GM21515 (cell line): ENCODE results near the gene TRAF3.

Source experiments
- ATAC-seq: cut with Tn5 transposase; IDR thresholded peaks from one replicate; pipeline ENCODE4 v1.9.1; 2021; ENCODE audit not compliant: unreplicated experiment

Gene TRAF3

GRCh38 chr14:102776761-102777710 lies at the start of gene TRAF3:
Gene TRAF3 (plus strand): TSS chr14:102777449. CDS start chr14:102870202, 92,753 bp downstream.
- ATAC-seq: peak; percentile 40

- ATAC-seq: no peak
Observed at GRCh38 chr14:102728501-102728900, 48.7 kb upstream of the TRAF3 start.

- ATAC-seq: no peak
Observed at GRCh38 chr14:102729268-102729667, 48.0 kb upstream of the TRAF3 start.

GRCh38 chr14:102729825-102730224 lies 47.4 kb upstream of the TRAF3 start:
- ATAC-seq: no peak

- no peak for ATAC-seq
Observed at GRCh38 chr14:102731101-102731870, 46.0 kb upstream of the TRAF3 start.

GRCh38 chr14:102731871-102732800 lies 45.1 kb upstream of the TRAF3 start:
- ATAC-seq: no peak

- ATAC-seq: no peak
Observed at GRCh38 chr14:102732924-102733323, 44.3 kb upstream of the TRAF3 start.

- no peak for ATAC-seq
Observed at GRCh38 chr14:102733326-102733725, 43.9 kb upstream of the TRAF3 start.

- no peak for ATAC-seq
Observed at GRCh38 chr14:102734436-102734835, 42.8 kb upstream of the TRAF3 start.

- ATAC-seq: no peak
Observed at GRCh38 chr14:102736956-102737355, 40.3 kb upstream of the TRAF3 start.

GRCh38 chr14:102737402-102738372 lies 39.6 kb upstream of the TRAF3 start:
- ATAC-seq: no peak

GRCh38 chr14:102738373-102739189 lies 38.7 kb upstream of the TRAF3 start:
- no peak for ATAC-seq

- ATAC-seq: no peak
Observed at GRCh38 chr14:102739190-102739469, 38.1 kb upstream of the TRAF3 start.

- ATAC-seq: no peak
Observed at GRCh38 chr14:102746634-102747438, 30.4 kb upstream of the TRAF3 start.

GRCh38 chr14:102748806-102749205 lies 28.4 kb upstream of the TRAF3 start:
- ATAC-seq: no peak

- no peak for ATAC-seq
Observed at GRCh38 chr14:102749393-102750305, 27.6 kb upstream of the TRAF3 start.

- ATAC-seq: no peak
Observed at GRCh38 chr14:102750376-102750775, 26.9 kb upstream of the TRAF3 start.
